GM19452 (cell line): ENCODE data around the gene HACL1.
A peak's percentile ranks its signal among the peaks of the same experiment; 100 is the strongest.
"Not testable (repeated sequence)": the region's sequence is repeated elsewhere in the genome, so short reads cannot be mapped to it uniquely, and the experiment has no call there.

Experiments
- ATAC-seq: cut with Tn5 transposase; IDR thresholded peaks from one replicate; pipeline ENCODE4 v1.9.1; 2021; ENCODE audit not compliant: unreplicated experiment

Gene HACL1

DNA sequence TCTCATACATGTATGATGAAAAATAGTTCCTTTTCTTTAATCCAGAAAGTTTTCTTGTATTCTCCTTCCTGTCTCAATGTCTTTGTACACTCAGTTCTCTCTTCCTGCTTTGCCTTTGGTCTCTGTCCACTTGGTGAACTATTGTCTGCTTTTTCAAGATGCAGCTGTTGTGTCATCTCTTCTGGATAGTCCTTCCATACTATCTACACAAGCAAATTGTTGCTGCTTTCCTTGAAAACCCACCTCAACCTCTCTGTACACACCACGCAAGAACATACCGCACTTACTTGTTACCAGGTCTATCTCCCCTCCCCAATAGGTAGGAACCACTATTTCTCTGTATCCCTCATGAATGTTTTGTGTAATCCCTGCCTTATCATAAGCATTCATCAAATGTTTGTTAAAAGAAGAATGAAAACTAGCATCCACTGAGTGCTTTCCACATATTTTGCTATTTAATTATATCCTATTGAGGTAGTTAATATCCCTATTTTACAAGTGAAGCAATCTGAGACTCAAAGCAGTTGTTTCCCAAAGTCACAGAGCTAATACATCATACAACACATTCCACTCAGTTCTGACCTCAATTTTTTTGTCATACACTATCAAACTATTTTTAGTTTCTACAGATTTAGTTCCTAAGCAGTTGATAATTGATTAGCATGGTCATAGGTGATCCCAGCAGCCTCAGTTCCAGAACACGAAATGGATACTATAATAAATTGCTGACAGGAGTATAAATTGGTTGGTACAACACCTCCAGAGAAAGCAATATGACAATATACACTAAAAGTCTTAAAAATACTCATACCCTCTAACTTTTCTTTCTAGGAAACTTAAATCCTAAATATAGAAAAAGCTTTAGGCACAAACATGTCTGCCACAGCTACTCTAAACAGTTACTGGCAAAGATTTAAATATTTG lies 19.6 kb downstream of the HACL1 start:
- no peak for ATAC-seq

DNA sequence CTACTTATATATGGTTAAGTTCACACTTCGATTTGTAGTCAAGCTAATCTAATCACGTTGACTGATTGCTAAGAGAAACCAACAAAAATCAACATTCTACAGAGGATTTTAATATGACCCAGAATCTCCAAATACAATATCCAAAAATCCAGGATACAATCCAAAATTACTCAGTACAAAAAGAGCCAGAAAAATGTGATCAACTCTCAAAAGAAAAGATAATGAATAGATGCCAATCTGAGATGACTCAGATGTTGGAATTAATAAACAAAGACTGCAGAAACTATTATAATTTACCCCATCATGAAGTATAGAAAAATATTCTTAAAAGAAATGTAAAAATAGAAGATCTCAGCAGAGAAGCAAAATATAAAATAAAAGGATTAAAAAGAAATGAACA lies 22.3 kb downstream of the HACL1 start:
- no peak for ATAC-seq

DNA sequence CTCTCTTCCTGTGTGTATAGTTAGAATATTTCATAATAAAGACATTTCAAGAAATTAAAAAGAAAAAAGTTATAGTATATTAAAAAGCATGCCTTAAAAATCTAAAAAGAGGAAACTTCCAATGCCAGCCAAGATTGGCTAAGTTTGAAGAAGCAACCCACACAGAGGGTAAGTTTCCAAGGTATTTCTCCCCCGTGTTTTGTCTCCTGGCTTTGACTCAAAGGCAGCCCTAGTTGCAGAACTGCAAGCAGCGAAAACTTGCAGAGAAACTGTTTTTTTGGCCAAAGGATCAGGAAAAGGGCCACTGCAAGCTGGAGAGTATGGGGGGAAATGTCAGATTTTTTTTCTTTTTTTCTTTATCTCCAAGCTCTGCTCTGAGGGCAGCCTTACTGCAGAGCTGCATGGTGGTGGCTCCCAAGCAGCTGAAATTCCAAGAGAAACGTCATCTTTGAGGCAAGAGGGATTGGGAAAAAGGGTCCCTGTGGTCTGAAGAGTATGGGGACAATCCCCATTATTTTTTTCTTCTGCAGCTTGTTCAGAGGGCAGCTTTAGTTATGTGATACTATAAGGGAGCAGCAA lies 23.0 kb downstream of the HACL1 start:
- no peak for ATAC-seq

DNA sequence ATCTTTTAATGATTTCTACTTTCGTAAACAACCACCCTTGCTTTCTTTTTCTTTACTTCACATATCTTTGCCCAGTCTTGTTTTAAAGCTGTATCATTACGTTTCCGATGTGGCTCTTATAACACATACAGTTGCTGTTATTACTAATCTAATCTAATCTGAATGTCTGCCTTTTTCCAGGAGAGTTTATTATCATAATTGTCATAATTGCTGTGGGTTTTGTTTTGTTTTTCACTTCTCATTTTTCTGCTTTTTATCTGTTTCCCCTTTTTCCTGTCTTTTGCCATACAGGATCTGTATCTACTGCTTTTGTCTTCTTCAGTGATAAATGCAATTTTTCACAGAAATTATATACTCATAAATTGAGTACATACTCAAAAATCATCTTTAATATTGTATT lies 24.9 kb downstream of the HACL1 start:
- no peak for ATAC-seq

DNA sequence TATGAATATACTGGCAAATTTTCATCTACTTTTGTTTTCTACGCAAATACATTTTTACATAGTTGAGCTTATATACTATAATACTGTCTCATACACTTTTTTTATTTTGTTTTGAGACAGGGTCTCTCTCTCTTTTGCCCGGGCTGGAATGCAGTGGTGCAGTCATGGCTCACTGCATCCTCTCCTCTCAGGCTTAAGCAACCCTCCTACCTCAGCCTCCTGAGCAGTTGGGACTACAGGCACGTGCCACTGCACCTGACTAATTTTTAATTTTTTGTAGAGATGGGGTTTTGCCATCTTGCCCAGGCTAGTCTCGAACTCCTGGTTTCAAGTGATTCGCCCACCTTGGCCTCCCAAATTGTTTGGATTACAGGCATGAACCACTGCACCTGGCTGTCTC lies 25.9 kb downstream of the HACL1 start:
- no peak for ATAC-seq

DNA sequence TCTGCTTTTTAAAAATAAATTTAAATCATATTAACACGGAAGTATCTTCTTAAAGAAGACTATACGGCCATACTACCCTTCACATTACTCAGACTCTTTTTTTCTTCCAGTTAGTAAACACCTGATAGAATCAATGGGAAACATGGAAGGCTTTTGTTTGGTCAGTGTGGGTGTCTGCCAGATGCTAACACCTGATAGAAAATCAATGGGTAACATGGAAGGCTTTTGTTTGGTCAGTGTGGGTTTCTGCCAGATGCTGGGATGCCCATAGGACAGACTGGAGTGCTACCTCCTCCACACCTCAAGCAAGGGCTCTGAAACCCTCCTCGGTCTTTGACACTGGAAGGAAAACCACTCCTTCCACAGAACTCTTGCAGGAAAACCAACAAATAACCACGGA lies 29.2 kb downstream of the HACL1 start:
- no peak for ATAC-seq

DNA sequence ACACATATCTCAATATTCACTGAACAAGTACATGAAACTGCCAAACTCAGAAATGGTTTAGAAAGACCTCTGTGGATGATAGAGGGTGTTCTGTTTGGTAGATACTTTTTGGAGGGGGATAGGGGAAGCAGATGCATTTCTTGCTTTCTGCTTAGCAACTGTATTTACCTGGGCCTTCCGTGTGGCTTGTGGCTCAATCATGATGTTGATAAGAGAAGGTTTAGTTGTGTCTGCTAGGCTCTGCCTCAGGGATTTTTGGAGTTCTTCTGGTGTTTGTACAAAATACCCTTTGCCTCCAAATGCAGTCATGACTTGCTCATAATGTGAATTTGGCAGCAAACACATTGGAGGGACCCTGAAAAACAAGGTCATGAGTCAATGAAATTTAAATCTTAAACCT lies 38.2 kb downstream of the HACL1 start:
- no peak for ATAC-seq

DNA sequence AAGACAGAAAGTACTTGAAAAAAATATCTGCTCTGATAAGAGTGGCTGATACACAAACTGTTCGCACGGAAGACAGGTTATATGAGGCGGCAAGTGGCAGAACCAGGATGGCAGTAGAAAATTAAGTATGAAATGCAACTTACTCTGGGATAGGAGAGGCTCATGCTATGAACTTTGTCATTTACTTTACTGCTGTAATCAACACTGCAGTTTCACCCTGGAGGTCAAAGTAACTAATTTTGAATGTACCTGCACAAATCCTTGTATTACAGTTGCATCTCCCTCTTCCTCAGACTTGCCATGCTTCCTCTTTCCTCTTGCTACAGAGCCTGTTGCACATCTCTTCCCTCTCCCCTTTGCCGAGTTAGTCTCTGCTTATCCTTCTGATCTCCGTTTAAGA lies 38.8 kb downstream of the HACL1 start:
- ATAC-seq: no peak

DNA sequence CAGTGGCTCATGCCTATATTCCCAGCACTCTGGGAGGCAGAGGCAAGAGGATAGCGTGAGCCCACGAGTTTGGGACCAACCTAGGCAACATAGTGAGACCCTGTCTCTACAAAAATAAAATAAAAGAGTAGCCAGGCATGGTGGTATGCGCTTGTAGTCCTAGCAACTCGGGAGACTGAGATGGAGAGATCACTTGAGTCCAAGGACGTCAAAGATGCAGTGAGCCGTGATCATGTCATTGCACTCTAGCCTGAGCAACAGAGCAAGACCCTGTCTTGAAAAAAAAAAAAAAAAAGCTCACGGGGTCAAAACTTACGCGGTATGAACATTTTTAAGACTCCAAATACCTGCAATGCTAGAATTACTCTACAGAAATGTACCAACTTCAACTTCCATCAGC lies 42.8 kb downstream of the HACL1 start:
- ATAC-seq: no peak

DNA sequence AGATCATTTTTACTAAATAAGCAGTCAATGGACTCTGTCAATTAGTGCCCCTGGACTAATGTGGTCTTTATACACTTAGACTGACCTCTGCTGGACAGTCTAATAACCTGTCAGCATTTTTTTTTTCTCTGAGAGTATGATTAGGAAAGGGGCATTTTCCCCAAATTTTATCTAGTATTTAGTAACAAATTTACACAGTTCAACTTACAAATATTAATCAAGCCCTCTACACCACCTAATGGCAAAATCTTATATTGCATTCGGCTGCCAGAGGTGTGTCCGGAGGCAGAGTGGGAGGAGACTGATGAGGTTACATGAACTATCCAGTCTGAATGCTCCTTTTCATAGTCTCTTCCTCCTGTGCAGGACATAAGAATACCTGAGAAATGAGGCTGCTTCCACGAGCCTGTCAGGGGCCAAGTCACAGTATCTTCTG lies 43.8 kb downstream of the HACL1 start:
- peak; percentile 65 for ATAC-seq

DNA sequence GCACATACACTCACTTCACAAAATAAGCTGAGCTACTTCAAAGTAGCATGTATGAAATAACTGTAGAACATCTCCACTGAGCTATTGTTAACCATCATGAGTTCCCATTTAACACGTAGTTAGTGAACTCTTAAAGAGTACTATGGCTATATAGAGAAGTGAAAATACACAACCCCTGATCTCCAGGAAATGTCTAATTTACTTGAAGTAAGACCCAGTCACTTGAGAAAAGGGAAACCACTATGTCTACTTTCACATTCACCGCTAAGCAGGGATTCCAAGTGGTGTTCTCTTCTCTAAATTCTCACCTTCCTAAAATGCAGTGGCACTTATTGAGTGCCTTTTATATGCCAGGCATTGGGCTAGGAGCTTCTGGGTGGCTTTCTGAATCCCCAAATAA lies 44.9 kb downstream of the HACL1 start:
- ATAC-seq: peak; percentile 83

DNA sequence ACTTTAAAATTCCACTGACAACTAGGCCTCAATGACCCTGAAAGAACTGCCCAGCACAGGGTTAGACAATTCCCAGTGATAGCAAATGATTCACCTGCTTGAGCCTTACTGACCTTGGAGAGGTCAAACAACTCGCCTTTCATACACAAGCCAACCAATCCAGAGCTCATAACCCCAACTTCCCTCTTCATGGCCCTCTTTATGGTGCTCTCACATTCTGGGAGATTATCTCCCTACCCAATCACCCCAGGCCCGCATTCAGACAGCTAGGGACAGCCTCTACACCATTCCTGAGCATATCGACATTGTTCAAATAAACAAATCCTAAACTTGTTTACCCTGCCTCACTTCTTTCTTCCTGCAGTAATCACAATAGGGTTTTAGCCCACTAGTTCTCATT lies 47.6 kb downstream of the HACL1 start:
- no peak for ATAC-seq

DNA sequence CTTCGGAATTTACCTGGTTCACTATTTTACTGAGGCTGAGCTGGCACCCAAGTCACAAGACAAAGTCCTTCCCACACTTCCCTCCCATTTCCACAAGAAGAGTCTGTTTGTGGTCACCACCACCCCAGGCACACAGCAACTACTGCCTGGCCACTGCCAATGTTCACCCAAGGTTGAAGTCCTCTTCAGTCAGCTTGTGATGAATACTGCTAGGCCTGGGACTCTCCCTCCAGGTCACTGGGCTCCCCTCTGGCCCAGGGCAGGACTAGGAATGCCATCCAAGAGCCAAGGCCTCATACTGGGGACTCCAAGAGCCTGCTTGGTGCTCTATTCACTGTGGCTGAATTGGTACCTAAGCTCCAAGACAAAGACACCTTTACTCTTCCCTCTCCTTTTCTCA lies 49.5 kb downstream of the HACL1 start:
- no peak for ATAC-seq

DNA sequence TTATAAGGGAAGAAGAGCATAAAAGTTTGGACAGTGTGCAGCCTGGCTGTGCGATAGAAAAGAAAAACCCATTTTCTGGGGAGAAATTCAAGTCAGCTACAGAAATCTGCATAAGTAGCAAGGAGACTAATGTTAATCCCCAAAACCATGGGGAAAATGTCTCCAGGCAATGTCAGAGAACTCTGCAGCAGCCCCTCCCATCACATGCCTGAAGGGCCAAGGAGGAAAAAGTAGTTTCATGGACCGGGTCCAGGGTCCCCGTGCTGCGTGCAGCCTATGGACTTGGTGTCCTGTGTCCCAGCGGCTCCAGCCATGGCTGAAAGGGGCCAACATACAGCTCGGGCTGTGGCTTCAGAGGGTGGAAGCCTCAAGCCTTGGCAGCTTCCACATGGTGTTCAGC lies 51.5 kb downstream of the HACL1 start:
- no peak for ATAC-seq

DNA sequence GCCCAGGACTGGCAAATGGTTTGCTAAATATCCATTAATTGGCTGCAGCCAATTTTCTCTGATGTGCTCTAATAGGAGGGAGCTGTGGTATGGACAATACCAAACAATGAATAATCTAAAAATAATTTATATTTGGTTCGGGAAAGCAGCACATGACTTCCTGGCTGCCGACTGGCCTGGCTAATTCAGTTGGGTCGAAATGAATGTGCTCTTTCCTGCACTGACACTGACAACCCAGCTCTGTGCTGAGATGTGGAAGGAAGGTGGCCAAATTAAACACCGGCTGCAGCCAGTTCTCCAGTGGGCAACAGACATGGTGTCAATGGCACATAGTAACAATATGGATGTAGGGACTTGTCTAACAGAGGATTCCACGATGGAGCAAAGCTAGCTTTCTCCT lies 58.8 kb downstream of the HACL1 start:
- no peak for ATAC-seq

DNA sequence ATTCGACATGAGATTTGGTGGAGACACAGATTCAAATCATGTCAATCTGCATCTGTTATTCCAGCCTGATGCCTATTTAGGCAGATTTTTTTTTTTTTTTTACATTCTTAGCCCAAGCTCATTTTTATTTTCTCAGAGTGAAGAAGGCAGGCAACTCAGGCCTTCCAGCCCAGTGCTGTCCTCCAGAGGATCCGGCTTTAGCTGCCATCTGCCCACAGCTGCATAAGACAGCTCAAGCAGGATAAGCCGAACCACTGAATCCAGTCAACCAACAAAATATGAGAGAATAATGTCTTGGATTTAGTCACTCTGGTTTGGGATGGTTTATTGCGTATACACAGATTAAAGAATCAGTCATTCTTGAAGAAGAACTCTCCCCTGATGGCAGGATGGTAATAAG lies 60.0 kb downstream of the HACL1 start:
- no peak for ATAC-seq

DNA sequence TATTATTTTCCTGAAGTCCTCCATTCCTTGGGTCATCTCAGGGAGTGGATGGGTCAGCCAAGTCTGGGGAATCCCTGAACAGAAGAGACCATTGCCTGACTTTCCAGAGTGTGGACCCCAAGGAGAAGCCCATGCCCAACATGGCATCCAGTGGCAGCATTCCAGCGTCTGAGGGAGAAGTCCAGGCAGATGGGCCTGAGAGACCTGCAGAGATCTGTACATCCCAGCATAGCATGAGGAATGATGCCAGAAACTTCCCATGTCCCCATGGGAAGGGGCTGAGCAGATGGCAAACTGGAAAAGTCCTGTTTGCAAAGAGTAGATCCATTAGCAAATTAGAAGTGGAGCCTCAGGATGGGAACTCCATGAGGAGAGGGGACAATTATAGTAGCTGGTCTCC lies 62.3 kb downstream of the HACL1 start:
- ATAC-seq: no peak

DNA sequence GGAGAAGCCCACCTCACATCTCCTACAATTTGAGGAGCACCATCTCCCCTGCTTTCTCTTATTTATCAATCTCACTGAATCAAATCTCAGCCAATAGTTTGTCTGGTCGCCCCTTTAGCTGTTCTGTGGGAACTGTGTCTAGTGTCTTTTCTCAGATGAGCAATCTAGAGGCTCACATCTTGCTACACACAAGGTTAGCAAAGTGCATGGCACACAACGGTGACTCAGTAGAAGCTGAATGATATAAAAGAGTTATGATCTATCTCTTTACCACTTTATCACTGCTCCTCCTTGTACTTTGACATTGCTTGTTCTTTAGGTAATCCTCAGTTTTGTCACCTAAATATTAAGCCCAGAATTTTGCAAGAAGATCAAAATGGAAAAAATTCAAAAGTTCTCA lies 63.0 kb downstream of the HACL1 start:
- no peak for ATAC-seq

DNA sequence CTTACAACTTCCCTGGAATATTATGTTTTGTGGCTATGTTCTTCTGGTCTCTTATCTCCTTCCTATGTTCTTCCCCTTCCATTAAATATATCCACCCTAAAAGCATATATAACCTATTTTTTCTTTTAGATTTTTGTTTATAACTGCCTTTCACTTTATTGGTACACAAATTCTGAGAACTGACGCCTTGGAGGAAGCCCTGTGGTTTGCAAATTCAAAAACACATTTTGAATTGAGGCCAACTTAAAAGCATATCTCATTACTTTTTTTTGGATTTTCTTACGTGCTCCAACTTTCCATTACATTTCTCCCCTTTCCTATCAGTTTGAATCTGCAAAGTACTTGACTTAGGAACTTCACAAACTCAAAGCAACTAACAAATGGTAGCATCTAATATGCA lies 64.5 kb downstream of the HACL1 start:
- no peak for ATAC-seq

DNA sequence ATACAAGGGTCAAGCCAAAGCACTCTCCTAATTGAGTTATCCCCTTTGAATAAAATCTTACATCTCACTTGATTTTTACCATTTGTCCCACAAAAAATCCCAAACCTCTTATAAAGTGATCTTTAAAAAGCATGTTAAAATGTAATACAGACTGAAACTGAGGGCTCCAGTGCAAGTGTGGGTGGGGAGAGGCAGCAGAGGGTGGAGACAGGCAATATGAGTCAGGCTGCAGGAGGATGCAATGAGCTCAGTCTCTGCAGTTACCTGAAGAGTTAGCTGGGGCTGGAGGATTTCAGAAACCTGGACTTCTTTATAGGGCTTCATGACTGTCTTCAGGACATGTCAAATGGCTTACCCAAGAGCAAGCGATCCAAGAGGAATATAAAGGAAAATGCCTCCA lies 65.6 kb downstream of the HACL1 start:
- no peak for ATAC-seq

DNA sequence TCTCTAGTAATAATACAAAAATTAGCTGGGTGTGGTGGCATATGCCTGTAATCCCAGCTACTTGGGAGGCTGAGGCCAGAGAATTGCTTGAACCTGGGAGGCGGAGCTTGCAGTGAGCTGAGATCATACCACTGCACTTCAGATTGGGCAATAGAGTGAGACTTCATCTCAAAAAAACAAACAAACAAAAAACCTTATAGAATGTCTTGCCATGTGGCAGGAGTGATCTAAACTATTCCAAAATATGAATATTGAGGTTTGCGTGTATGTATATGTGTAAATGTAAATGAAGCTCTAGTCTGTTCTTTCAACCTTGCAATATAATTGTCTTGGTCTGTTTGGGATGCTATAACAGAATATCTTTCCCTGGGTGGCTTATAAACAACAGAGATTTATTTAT lies 68.8 kb downstream of the HACL1 start:
- ATAC-seq: not testable (repeated sequence)

DNA sequence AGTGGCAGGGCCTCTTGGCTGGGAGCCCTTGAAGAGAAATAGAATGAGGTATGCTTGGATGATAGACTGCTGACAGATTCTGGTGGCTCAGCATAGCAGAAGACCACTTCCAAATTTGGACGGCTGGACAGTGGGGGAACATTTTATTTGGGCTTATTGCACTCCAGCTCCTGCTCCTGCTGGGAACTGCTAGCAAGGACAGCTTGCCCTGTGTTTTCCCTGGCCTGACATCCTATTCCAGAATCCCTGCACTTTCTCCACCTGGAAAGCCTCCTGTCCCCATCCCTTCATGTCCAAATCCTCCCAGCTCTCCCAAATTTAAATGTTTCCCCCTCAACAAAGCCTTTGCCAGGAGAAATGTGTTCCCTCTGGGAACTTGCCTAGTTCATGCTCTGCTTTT lies 70.0 kb downstream of the HACL1 start:
- ATAC-seq: no peak
